ENCODE data around the gene ARSB. TPM values are rescaled to one million over a fixed set of nuclear protein-coding genes. Genes with fewer than 3 reads are reported as not detected.
"Not testable (repeated sequence)": the region's sequence is repeated elsewhere in the genome, so short reads cannot be mapped to it uniquely, and the experiment has no call there.

ARSB gene
- total and polyA plus RNA-seq, 10 of the 15 experiments (the other 5 are each of a cell fraction or from before 2014, with no cell fraction given), result 1.2 to 8.2 (median 6.1) TPM

- BruUV-seq (replicated peaks), result no TSS peak
- DNase-seq (ENCODE audit: low read depth, low spot score) (no peak), FAIRE-seq (no peak), ATAC-seq (no peak)
- Histone ChIP-seq H3K27ac (ENCODE audit: control insufficient read depth, insufficient read depth) (no peak overlapping the region), H3K36me3 (ENCODE audit: control insufficient read depth in 2 of 2, insufficient read depth in 2 of 2, low read length in 1 of 2) (peaks cover 0 to 3% of the 10 kb centered on the region in 2 experiments; a peak in 2 of 4 replicates), H3K9ac (ENCODE audit: control insufficient read depth, insufficient read depth, low read length) (no peak overlapping the region), H3K4me2 (ENCODE audit: control insufficient read depth, insufficient read depth) (no peak overlapping the region), H3K27me3 (replicated peaks in 1 of 2; ENCODE audit: control insufficient read depth in 2 of 2, insufficient read depth in 2 of 2, low read length in 1 of 2) (no peaks in the 10 kb centered on the region), H3K79me2 (ENCODE audit: control insufficient read depth, insufficient read depth, low read length) (no peaks in the 10 kb centered on the region), H2AFZ (ENCODE audit: control insufficient read depth, low read depth, low read length) (no peak overlapping the region), H3K4me1 (ENCODE audit: control insufficient read depth, insufficient read depth, low read length) (no peaks in the 10 kb centered on the region), H3K9me3 (replicated peaks; ENCODE audit: control insufficient read depth, insufficient read depth, low read length) (peaks cover 3% of the 10 kb centered on the region; the same call in 1 of the 3 replicates), H3K4me3 (no peak overlapping the region), H4K20me1 (ENCODE audit: control insufficient read depth, insufficient read depth) (no peaks in the 10 kb centered on the region)
- WGBS (ENCODE audit: insufficient coverage, insufficient replicate concordance, low lambda C conversion rate, missing lambda C conversion rate), result 7% methylated on average over 2 of the region's 2 CpGs
- ChIA-PET POLR2A (no interaction called here), CTCF (interaction anchor here (1.4 kb wide), 1 partner anchor 44 kb away, joined by 3 read pairs; no protein-coding TSS in a partner anchor), RAD21 (ENCODE audit: unreplicated experiment) (interaction anchor here (0.6 kb wide), 1 partner anchor 385 kb away, joined by 3 read pairs; no protein-coding TSS in a partner anchor), SMC1A (ENCODE audit: uncharacterized antibody, unreplicated experiment) (interaction anchor here (1.0 to 1.7 kb wide), 4 partner anchors 27 to 387 kb away, joined by 3 read pairs; no protein-coding TSS in a partner anchor)
- in situ Hi-C loops (cut with MboI) (no loop called here), intact Hi-C loops (cut with micrococcal nuclease; ENCODE audit: unreplicated experiment) (no loop called here)
- TF ChIP-seq PBX3 (IDR thresholded peaks at IDR 0.05; ENCODE audit: insufficient replicate concordance, low read depth, low read length) (no peak), CBX3 (IDR thresholded peaks at IDR 0.05; ENCODE audit: borderline replicate concordance, low read depth) (no peak), EED (IDR thresholded peaks at IDR 0.05; ENCODE audit: low read depth) (no peak), ZSCAN29 (IDR thresholded peaks at IDR 0.05) (no peak), ASH2L (IDR thresholded peaks at IDR 0.05; ENCODE audit: borderline replicate concordance, low read depth) (no peak), JUNB (IDR thresholded peaks at IDR 0.05) (no peak), SKIL (IDR thresholded peaks at IDR 0.05; ENCODE audit: low read depth, poor library complexity, severe bottlenecking) (no peak), ELK1 (IDR thresholded peaks at IDR 0.05; ENCODE audit: low read depth, low read length) (no peak)
Observed at GRCh38 chr5:78855026-78855425, 130.1 kb downstream of the ARSB start.

GRCh38 chr5:78851891-78852290, 133.2 kb downstream of the ARSB start:
- intact Hi-C loops (cut with micrococcal nuclease; ENCODE audit: unreplicated experiment); H3K4me2 ChIP-seq (ENCODE audit: control insufficient read depth, insufficient read depth); FAIRE-seq; H3K9ac ChIP-seq (ENCODE audit: control insufficient read depth, insufficient read depth, low read length); H3K27me3 ChIP-seq (replicated peaks in 1 of 2; ENCODE audit: control insufficient read depth in 2 of 2, insufficient read depth in 2 of 2, low read length in 1 of 2); BruUV-seq (replicated peaks); DNase-seq (ENCODE audit: low read depth, low spot score); H2AFZ ChIP-seq (ENCODE audit: control insufficient read depth, low read depth, low read length); H3K36me3 ChIP-seq (ENCODE audit: control insufficient read depth in 2 of 2, insufficient read depth in 2 of 2, low read length in 1 of 2); H3K79me2 ChIP-seq (ENCODE audit: control insufficient read depth, insufficient read depth, low read length); H4K20me1 ChIP-seq (ENCODE audit: control insufficient read depth, insufficient read depth); H3K27ac ChIP-seq (ENCODE audit: control insufficient read depth, insufficient read depth); ATAC-seq; in situ Hi-C loops (cut with MboI); H3K4me3 ChIP-seq; CTCF ChIA-PET; RAD21 ChIA-PET (ENCODE audit: unreplicated experiment); SMC1A ChIA-PET (ENCODE audit: uncharacterized antibody, unreplicated experiment); H3K9me3 ChIP-seq (replicated peaks; ENCODE audit: control insufficient read depth, insufficient read depth, low read length); POLR2A ChIA-PET; H3K4me1 ChIP-seq (ENCODE audit: control insufficient read depth, insufficient read depth, low read length): not testable (repeated sequence)
- WGBS (ENCODE audit: insufficient coverage, insufficient replicate concordance, low lambda C conversion rate, missing lambda C conversion rate), result 96% methylated on average over 4 of the region's 4 CpGs

Data from GM12878 (cell line).